PC-3 (cell line): ENCODE data around the gene SLC25A21.

Source experiments
- EZH2 ChIP-seq: fragments of 300-600 bp; sonication (generic); IDR thresholded peaks from one replicate; pipeline ENCODE4 v1.6.1; 2017; ENCODE audit warnings: antibody characterized with exemption, mild to moderate bottlenecking, low read length; ENCODE audit not compliant: unreplicated experiment
- EZH2phosphoT487 ChIP-seq: fragments of 300-600 bp; sonication (generic); IDR thresholded peaks from 2 replicates; pipeline ENCODE4 v1.6.1; 2018; ENCODE audit warnings: mild to moderate bottlenecking, antibody characterized with exemption, low read length, borderline replicate concordance
- TF ChIP-seq, protein P1 (sequence below): fragments of 300-600 bp; sonication (generic); conservative IDR thresholded peaks from 2 replicates; pipeline ENCODE4 v1.5.1; 2017; ENCODE audit warnings: antibody characterized with exemption, low read depth, mild to moderate bottlenecking, low read length

DNA sequence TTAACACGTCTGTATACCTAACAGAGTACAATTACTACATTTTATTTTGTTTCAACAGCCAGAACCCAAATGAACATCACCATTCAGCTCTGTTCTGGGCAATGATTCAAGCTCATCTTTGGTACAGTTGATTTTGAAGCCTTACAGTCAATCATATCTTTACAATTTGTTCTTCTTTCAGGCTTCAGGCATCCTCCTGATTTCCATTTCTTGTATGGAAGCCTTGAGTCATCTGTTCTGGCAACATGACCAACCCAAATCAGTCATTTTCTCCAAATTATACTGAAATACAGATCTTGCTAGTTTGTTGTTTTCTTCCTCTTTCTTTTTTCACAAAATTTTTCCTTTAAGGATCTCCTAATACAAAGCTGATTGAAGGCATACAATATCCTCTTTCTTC lies 430.5 kb downstream of the SLC25A21 start:
- TF ChIP-seq, protein P1, sequence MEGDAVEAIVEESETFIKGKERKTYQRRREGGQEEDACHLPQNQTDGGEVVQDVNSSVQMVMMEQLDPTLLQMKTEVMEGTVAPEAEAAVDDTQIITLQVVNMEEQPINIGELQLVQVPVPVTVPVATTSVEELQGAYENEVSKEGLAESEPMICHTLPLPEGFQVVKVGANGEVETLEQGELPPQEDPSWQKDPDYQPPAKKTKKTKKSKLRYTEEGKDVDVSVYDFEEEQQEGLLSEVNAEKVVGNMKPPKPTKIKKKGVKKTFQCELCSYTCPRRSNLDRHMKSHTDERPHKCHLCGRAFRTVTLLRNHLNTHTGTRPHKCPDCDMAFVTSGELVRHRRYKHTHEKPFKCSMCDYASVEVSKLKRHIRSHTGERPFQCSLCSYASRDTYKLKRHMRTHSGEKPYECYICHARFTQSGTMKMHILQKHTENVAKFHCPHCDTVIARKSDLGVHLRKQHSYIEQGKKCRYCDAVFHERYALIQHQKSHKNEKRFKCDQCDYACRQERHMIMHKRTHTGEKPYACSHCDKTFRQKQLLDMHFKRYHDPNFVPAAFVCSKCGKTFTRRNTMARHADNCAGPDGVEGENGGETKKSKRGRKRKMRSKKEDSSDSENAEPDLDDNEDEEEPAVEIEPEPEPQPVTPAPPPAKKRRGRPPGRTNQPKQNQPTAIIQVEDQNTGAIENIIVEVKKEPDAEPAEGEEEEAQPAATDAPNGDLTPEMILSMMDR = no peak
- TF ChIP-seq EZH2 (no peak), EZH2phosphoT487 (no peak)
